Neural progenitor cell (in vitro differentiated cells): Measurements from ENCODE around the gene RTN4RL1. TPM values are rescaled to one million over a fixed set of nuclear protein-coding genes. Genes with fewer than 3 reads are reported as not detected.

Experiments
- DNase-seq: peaks from one replicate; pipeline ENCODE4 v3.0.0-alpha.2; 2016; ENCODE audit warnings: low spot score
- H2AFZ ChIP-seq: fragments of 200-600 bp; sonication (generic); replicated peaks from 2 replicates; pipeline ENCODE4 v1.6.1; 2016; ENCODE audit warnings: antibody characterized with exemption
- H3F3A ChIP-seq: fragments of 200-600 bp; sonication (generic); 2 replicates; pipeline ENCODE4 v1.6.1; 2016; ENCODE audit warnings: antibody characterized with exemption, low read depth
- H3K27ac ChIP-seq: fragments of 200-600 bp; sonication (generic); 2 replicates; pipeline ENCODE4 v1.5.1; 2016; ENCODE audit warnings: mild to moderate bottlenecking
- H3K27me3 ChIP-seq: fragments of 200-600 bp; sonication (generic); 2 replicates; pipeline ENCODE4 v1.6.1; 2016; ENCODE audit warnings: mild to moderate bottlenecking, moderate library complexity
- H3K36me3 ChIP-seq: fragments of 200-600 bp; sonication (generic); 2 replicates; pipeline ENCODE4 v1.5.1; 2016
- H3K4me1 ChIP-seq: fragments of 200-600 bp; sonication (generic); 2 replicates; pipeline ENCODE4 v1.6.1; 2016; ENCODE audit warnings: mixed run types
- H3K4me2 ChIP-seq: fragments of 200-600 bp; sonication (generic); 2 replicates; pipeline ENCODE4 v1.6.1; 2016
- H3K4me3 ChIP-seq: fragments of 200-600 bp; sonication (generic); 2 replicates; pipeline ENCODE4 v1.5.1; 2016
- H3K79me2 ChIP-seq: fragments of 200-600 bp; sonication (generic); 2 replicates; pipeline ENCODE4 v1.6.1; 2016; ENCODE audit warnings: low read depth
- H3K9ac ChIP-seq: fragments of 200-600 bp; sonication (generic); 2 replicates; pipeline ENCODE4 v1.6.1; 2016
- H3K9me3 ChIP-seq: fragments of 200-600 bp; sonication (generic); 2 replicates; pipeline ENCODE4 v1.5.1; 2016; ENCODE audit warnings: low read depth
- H4K20me1 ChIP-seq: fragments of 200-600 bp; sonication (generic); 2 replicates; pipeline ENCODE4 v1.6.1; 2016; ENCODE audit warnings: low read depth
- H3K27ac Mint-ChIP-seq: 3 replicates; pipeline ENCODE4 v1.8.0; 2021; ENCODE audit warnings: mixed read lengths
- H3K27me3 Mint-ChIP-seq: 2 replicates; pipeline ENCODE4 v1.8.0; 2022; ENCODE audit warnings: low read depth, mild to moderate bottlenecking, inconsistent platforms, moderate library complexity, mixed read lengths; ENCODE audit not compliant: insufficient read depth
- H3K36me3 Mint-ChIP-seq: 3 replicates; pipeline ENCODE4 v1.8.0; 2021; ENCODE audit warnings: mixed read lengths
- H3K4me1 Mint-ChIP-seq: 3 replicates; pipeline ENCODE4 v1.8.0; 2021; ENCODE audit warnings: mixed read lengths
- H3K4me3 Mint-ChIP-seq: 3 replicates; pipeline ENCODE4 v1.8.0; 2021; ENCODE audit warnings: mild to moderate bottlenecking, moderate library complexity, mixed read lengths
- H3K9me3 Mint-ChIP-seq: 3 replicates; pipeline ENCODE4 v1.8.0; 2020; ENCODE audit warnings: mixed read lengths
- CTCF ChIP-seq: fragments of 200-600 bp; sonication (generic); IDR thresholded peaks from 2 replicates; pipeline ENCODE4 v1.5.1; 2017; ENCODE audit warnings: antibody characterized with exemption, mild to moderate bottlenecking
- EZH2 ChIP-seq: fragments of 200-600 bp; sonication (generic); IDR thresholded peaks from 2 replicates; pipeline ENCODE4 v1.6.1; 2017; ENCODE audit warnings: antibody characterized with exemption, mild to moderate bottlenecking, moderate library complexity
- EZH2phosphoT487 ChIP-seq: fragments of 200-600 bp; sonication (generic); IDR thresholded peaks from 2 replicates; pipeline ENCODE4 v1.6.1; 2017; ENCODE audit warnings: antibody characterized with exemption
- total RNA-seq: library from RNA; depleted of rRNA; stranded (reverse); fragments of >200 nt; gene quantifications from 2 replicates; pipeline ENCODE4 v1.2.3, GENCODE V29; 2015; ENCODE audit warnings: low replicate concordance

The RTN4RL1 gene
- total RNA-seq, 1 donor from 2014 or later = 3.4 TPM

- Mint-ChIP-seq H3K27me3 (peaks cover 10% of the 10 kb centered on the region), H3K4me1 (peaks cover 57% of the 10 kb centered on the region), H3K27ac (peak overlapping the region; percentile 99), H3K36me3 (no peaks in the 10 kb centered on the region), H3K4me3 (peak overlapping the region; percentile 79), H3K9me3 (no peaks in the 10 kb centered on the region)
- peak; percentile 79 for DNase-seq
- Histone ChIP-seq H3K9me3 (no peaks in the 10 kb centered on the region), H3K9ac (no peak overlapping the region), H3K27me3 (peaks cover 21% of the 10 kb centered on the region), H3K79me2 (no peaks in the 10 kb centered on the region), H3K4me3 (peak overlapping the region; percentile 8), H3K36me3 (no peaks in the 10 kb centered on the region), H3F3A (peaks cover 47% of the 10 kb centered on the region), H2AFZ (no peak overlapping the region), H3K4me2 (peak overlapping the region; percentile 45), H4K20me1 (peaks cover 7% of the 10 kb centered on the region), H3K4me1 (peaks cover 55% of the 10 kb centered on the region), H3K27ac (peak overlapping the region; percentile 76)
- no peak for TF ChIP-seq CTCF
- no peak for TF ChIP-seq EZH2
- no peak for TF ChIP-seq EZH2phosphoT487
These were observed 25.4 kb downstream of the RTN4RL1 start for GRCh38 chr17:1999557-2000251.

GRCh38 chr17:1997927-1998742 is 27.0 kb downstream of the RTN4RL1 start:
- Histone ChIP-seq H4K20me1 (peaks cover 7% of the 10 kb centered on the region), H3K27me3 (peaks cover 28% of the 10 kb centered on the region), H3K9me3 (no peaks in the 10 kb centered on the region), H3K4me2 (peak overlapping the region; percentile 91), H3K79me2 (no peaks in the 10 kb centered on the region), H3K4me1 (peaks cover 54% of the 10 kb centered on the region), H3F3A (peaks cover 46% of the 10 kb centered on the region), H3K4me3 (peak overlapping the region; percentile 62), H3K27ac (no peak overlapping the region), H3K9ac (no peak overlapping the region), H2AFZ (no peak overlapping the region), H3K36me3 (no peaks in the 10 kb centered on the region)
- H3K9me3 Mint-ChIP-seq = no peaks in the 10 kb centered on the region
- H3K27ac Mint-ChIP-seq = no peak overlapping the region
- H3K36me3 Mint-ChIP-seq = no peaks in the 10 kb centered on the region
- DNase-seq = peak; percentile 78
- H3K27me3 Mint-ChIP-seq = peaks cover 10% of the 10 kb centered on the region
- TF ChIP-seq CTCF (no peak), EZH2 (peak; percentile 42), EZH2phosphoT487 (no peak)
- peak overlapping the region; percentile 59 for H3K4me3 Mint-ChIP-seq
- peaks cover 52% of the 10 kb centered on the region for H3K4me1 Mint-ChIP-seq

GRCh38 chr17:1997289-1997926 is 27.7 kb downstream of the RTN4RL1 start:
- H4K20me1 ChIP-seq = peaks cover 7% of the 10 kb centered on the region
- H3K9ac ChIP-seq = no peak overlapping the region
- H3K27ac ChIP-seq = no peak overlapping the region
- Mint-ChIP-seq H3K4me3 (peak overlapping the region; percentile 59), H3K27ac (peak overlapping the region; percentile 57), H3K9me3 (no peaks in the 10 kb centered on the region), H3K4me1 (peaks cover 50% of the 10 kb centered on the region), H3K36me3 (no peaks in the 10 kb centered on the region), H3K27me3 (peaks cover 10% of the 10 kb centered on the region)
- H3K4me3 ChIP-seq = peak overlapping the region; percentile 62
- no peak overlapping the region for H2AFZ ChIP-seq
- H3K4me1 ChIP-seq = peaks cover 47% of the 10 kb centered on the region
- no peaks in the 10 kb centered on the region for H3K36me3 ChIP-seq
- H3K4me2 ChIP-seq = peak overlapping the region; percentile 91
- H3K79me2 ChIP-seq = no peaks in the 10 kb centered on the region
- H3F3A ChIP-seq = peaks cover 41% of the 10 kb centered on the region
- peak; percentile 76 for DNase-seq
- no peaks in the 10 kb centered on the region for H3K9me3 ChIP-seq
- H3K27me3 ChIP-seq = peaks cover 28% of the 10 kb centered on the region
- TF ChIP-seq CTCF = no peak
- no peak for TF ChIP-seq EZH2phosphoT487
- TF ChIP-seq EZH2 = no peak
